HS-5 (cell line): ENCODE measurements around the gene SAMD10.

Experiments used
- DNase-seq: peaks from one replicate; pipeline ENCODE4 v3.0.0-alpha.2; 2012; ENCODE audit warnings: low read depth

The SAMD10 gene

DNA sequence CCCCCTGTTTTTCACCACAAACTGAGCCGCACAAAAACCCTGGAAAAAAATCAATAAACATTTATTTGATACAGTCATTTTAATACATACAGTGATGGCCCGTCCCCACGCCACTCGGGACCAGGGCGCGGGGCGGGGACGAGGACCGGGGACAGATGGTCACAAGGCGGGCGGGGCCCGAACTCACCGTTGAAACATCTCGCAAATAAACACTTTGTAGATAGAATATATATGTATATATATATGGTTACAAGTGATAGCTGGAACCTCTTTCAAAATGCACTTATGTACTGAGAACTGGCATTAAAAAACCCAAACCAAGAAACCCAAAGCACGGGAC, 22.8 kb downstream of the SAMD10 start:
- DNase-seq: no peak

GRCh38 chr20:63955827-63956663, 23.4 kb downstream of the SAMD10 start, which contains the start of gene UCKL1:
Gene UCKL1, minus strand, starts transcription at chr20:63956416. Its CDS starts 44 bp downstream, at chr20:63956372.
- no peak for DNase-seq

DNA sequence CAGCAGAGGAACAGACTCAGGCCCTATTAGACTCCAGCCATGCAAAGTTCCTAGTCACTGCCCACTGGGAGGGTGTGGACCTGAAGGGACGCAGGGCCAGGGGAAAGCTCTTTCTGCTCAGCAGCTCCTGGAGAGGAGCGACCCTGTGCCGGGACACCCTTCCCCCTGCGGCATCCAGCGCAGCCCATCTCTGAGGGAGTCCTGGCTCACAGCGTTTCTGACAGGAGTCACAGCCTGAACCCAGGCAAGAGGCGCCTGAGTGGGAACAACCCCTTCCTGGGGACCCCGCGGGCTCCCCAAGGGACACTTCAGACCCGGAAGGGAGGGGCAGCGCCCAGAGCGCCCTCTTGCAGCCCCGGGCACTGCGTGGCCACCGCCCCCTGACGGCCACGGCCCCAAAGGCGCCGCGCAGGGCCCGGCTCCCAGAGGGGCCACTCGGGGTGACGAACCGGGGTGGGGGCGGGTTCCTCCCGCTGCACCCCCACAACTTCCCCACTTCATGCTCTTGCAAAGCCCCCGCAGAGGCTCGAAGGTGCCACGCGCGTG, 24.1 kb downstream of the SAMD10 start:
- DNase-seq: no peak

- no peak for DNase-seq
Observed at GRCh38 chr20:63953764-63954429, 25.5 kb downstream of the SAMD10 start.

- no peak for DNase-seq
Observed at GRCh38 chr20:63952769-63953168, 26.7 kb downstream of the SAMD10 start.

DNA sequence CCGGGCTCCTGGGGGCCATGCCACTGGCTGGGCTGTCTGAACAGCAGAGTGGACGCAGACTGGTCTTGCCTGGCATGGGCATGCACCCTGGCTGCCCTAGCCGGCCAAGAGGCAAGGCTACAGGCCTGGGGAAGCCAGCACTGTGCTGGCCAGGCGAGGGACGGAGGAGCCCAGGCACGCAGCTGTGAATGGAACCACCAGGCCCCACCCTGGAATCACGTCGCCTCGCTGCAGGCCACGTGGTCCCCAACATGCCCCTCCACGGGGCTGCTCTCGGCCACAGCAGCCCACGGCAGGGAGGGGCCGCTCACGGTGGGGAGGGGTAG, 27.3 kb downstream of the SAMD10 start:
- DNase-seq: no peak

DNA sequence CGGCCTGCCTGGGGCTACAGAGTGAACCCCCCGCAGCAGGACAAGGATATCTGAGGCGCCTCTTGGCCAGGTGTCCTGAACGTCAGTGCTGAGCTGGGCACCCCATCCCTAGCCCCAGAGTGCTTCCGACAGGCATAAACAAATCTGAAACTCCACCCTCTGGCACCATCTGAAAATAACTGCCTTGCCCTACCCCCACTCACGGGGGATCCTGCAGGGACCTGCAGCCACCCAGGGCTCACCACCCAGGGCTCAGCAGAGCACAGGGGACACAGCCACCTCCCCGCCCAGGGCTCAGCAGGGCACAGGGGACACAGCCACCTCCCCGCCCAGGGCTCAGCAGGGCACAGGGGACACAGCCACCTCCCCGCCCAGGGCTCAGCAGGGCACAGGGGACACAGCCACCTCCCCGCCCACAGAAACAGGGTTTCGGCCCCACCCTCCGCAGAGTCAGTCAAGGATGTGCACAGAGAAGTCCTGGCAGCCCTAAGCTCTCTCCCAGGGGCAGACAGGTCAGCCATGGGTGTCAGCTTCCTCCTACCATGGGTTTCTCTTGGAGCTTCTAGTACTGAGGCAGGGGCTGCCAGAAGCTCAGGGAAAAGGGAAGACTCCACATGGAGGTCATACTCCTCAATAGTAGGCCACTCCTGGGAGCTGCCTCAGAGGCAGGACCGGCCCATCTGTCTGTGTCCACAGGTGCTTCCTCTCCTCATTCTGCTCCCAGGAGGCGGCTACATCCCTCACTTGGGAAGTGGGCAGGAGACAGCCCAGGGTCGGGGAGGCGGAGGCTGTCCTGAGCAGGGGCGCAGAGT, 27.8 kb downstream of the SAMD10 start:
- no peak for DNase-seq

DNA sequence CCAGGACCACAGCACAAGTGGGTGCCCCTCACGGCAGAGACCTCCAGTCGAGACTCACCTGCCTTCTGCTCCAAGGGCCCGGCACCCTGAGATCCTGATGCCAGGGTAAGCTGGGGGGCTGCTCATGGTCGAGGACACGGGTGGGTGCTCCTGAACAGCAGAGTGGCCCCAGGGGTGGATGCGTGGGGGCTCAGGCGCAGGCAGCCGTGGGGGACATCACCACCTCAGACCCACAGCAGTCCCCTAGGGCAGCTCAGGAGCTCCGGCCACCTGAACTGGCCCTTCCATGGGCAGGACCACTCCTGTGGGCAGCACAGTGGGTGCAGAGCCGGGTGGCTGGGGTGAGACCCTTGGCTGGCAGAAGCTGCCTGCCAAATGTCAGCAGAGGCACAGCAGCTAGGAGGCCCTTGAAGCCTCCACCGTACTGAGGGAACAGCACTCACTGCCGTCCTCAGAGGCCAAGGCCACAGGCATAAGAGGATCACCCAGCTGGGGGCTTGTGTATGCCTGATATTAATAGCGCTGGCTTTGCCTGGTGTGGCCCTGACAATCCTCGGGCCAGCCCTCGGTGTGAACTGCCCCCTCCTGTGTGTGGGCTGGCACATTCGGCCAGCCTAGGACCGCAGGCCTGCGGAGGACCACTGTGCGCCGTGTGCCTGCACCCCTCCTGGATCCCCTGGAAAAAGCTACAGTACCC, 28.6 kb downstream of the SAMD10 start:
- DNase-seq: no peak

DNA sequence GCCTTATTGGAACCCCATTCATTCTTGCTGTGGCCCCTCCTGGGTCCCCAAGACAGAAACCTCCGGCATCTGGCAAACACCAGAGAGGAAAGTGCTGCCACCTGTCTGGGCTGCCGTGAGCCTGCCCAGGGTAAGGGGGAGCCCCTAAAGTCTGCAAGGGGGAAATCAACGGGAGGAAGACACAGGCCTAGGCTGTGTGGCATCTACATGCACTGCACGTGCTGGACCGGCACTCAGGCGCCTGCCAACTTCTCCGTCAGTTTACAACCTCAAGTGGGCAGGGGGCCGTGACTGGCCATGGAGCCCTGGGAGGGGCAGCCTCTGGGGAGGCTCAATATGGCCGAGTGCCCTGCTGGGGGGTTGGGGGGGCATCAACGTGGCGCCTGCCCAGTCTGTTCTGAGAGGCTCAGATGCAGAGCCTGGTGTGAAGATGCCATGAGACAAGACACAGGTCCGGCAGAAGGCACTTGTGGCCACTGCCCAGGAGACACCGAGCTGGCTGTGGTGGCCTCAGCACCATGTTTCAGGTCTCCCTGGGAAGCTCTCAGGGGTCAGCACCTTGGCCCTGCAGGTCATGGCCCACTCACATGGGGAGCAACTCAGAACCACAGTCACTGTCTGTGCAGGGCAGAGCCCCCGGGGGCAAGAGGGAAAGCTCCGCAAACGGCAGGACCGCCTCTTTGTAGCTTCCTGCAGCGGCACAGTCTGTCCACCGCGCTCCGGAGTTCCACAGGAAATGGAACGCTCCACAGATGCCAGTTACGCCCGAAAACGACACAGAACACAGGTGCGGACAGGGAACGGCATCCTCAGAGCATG, 31.6 kb downstream of the SAMD10 start:
- no peak for DNase-seq

GRCh38 chr20:63946986-63947637, 32.3 kb downstream of the SAMD10 start:
- no peak for DNase-seq

DNA sequence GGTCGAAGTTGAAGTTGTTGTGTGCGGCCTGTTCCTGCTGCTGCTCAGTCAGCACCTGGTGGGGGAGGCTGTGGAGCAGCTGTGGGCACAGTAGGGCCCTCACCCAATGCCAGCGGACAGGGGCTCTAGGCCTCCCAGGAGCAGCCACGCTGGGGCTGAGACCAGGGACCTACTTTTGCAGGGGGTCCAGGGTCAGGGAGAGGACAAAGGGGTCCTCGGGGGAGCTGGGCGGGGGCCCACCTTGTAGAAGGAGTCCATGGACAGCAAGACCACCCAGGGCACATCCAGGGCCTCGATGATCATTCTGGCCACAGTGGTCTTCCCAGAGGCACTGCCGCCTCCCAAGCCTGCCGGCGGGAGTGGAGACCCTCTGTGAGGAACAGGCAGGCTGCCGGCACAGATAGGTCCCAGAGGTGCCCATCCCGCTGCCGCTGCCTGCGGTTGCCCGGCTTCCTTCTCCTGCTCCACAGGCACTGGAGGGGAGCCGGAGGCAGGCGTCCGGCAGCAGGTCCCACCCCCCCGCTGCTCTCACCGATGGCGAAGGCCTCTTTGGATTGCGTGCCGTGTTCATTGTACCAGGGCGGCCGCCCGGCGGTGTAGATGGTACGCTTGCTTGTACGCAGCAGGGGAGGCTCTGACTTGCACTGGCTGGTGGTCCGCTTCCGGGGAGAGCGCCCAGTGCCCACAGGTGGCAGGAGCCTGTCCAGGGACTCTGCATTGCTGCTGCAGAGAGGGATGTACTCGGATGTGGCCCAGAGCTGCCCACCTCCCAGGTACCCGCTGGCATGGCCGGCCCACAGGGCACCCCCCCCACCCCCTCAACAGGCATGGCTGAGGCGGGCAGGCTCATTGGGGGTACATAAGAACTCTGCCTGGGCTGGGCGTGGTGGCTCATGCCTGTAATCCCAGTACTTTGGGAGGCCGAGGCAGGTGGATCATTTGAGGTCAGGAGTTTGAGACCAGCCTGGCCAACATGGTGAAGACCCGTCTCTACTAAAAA, 33.2 kb downstream of the SAMD10 start:
- DNase-seq: no peak

DNA sequence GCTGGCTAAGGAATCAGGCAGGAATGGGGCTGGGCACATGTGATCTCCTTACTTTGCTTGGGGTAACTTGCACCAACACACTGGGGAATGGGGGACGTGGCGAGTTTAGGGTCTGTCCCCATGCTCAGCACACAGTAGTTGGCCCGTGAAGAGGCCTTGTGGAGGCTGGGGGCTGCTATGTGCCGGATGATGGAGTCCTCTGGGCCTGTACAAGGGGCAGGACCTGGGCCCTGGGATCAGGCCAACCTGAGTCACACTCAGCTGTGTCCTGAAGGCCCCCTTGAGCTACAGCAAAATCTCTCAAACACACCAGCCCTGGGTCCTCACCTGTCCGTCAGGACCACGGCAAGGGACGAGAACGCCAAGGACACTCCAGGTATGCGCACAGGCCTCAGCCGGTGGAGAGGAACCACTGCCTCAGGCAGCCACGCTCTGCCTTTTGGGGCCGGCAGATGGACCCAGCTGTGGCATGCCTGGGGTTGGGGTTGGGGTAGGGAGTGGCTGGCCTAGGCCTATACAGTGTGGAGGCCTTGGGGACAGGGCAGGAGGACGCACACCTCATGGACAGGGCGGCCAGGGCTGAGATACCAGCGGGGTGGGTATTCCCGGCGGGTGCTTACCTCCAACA, 34.3 kb downstream of the SAMD10 start:
- no peak for DNase-seq

DNA sequence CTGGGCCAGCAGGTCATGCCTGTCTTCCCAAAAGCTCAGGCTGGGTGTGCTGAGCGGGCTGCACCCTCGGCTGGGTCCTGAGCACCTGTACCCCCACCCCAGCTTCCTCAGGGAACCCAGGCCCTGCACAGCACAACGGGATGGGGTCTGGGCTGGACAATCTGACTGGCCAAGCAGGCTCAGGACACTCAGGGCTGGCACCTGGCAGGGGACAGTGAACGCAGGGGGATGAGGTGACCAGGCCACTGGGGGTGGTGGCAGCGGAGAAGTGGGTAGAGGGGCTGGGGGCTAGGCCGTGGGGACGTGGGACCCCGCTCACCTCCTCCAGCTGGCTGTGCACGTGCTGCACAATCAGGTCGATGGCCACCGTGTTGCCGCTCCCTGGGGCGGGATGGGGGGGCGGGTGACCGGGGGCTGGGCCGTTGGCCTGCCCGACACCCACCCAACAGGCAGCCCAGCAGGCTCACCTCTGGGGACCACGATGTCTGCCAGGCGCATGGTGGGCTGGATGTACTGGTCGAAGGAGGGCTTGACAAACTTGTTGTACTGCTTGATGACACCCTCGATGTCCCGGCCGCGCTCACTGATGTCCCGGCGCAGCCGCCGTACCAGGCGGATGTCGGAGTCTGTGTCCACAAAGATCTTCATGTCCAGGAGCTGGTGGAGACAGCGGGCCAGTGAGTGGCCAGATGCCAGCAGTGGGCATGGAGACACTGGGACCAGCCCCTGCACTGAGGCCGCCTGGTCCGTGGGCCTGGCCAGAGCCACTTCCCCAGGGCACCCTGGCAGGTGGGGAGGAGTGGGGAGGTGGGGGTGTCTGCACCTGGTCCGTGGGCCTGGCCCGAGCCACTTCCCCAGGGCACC, 35.1 kb downstream of the SAMD10 start:
- DNase-seq: no peak

DNA sequence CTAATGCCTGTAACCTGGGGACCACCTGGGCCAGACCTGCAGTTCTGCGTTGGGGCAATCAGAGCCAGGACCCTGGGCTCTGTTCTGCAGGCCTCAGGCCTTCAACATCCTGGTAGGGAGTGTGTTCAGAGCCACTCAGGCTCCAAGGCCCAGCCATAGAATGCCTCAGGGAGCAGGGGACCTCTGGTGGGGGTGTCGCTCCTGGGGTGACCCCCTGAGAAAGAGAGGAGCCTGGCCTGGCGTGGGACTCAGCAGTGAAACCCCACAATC, 35.7 kb downstream of the SAMD10 start:
- DNase-seq: no peak

DNA sequence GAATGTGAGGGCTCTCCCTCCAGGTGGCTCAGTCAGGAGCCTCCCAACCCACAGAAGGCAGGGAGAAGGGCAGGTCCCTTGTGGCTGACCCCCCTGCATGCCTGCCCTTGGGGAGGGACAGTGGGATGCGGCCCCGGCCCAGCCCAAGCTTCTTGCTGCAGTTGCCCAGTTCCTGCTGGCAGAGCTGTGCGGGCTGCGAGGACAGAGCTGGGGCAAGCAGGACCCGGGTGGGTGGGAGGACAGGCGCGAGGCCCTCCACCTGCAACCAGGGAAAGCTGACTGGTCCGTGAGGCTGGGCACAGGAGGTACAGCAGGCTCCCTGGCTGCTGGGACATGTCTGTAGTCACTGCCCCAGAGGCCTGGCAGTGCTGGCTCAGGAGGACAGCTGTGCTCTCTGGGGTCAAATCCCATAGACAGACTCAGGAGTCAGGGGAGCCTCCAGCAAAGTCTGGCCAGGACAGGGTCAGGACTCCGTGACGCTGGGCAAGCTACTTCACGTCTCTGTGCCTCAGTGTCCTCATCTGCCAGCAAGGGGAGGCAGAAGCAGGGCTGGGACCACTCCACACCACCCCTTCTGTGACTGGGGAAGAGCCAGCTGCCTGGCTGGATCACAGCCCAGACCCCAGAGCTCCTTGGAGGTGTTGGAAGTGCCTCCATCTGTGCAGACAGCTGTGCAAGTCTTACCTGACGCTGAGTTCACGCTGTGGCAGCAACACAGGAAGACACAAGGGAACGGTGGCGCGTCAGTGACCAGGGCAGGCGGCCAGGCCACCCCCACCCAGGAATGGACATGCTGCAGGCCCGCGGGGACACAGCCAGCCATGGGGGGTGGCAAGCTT, 36.3 kb downstream of the SAMD10 start:
- DNase-seq: no peak

DNA sequence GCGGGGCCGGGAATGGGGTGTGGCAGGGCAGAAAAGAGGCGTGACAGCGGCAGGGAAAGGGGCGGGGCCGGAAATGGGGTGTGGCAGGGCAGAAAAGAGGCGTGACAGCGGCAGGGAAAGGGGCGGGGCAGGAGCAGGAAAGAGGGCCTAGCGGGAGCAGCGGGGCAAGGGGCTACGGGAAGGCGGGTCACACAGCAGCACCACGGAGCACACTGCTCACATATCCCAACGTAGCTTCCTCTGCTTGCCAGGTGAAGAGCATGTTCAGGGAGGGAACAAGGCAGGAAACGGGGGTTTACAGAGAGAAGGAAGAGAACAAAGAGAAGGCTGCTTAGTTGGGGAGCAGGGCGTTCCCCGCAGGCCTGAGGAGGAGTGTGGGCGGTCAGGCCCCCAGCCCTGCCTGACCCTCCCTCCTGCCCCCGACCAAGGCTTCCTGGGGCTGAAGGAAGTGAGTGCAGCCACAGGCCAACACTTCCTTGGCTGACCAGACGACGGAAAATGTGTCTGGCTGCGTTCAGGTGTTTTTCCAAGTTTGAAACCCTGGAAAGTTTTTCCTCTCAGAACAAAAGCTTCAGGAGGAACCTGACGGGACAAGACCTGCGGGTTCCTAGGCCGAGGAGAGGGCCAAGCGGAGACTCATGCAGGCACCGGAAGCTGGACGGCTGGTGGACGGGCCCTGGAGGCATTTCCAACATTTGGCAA, 37.0 kb downstream of the SAMD10 start:
- no peak for DNase-seq
